Epithelial cell of prostate (primary cell): ENCODE results near the gene BTBD10.

ENCODE experiments used
- DNase-seq: peaks from one replicate; pipeline ENCODE4 v3.0.0-alpha.2; 2011; ENCODE audit warnings: low read depth, low spot score
- H3K27ac ChIP-seq: fragments of 450-650 bp; 2 replicates; pipeline ENCODE4 v1.5.1; 2017; ENCODE audit warnings: mild to moderate bottlenecking

The BTBD10 gene

DNA sequence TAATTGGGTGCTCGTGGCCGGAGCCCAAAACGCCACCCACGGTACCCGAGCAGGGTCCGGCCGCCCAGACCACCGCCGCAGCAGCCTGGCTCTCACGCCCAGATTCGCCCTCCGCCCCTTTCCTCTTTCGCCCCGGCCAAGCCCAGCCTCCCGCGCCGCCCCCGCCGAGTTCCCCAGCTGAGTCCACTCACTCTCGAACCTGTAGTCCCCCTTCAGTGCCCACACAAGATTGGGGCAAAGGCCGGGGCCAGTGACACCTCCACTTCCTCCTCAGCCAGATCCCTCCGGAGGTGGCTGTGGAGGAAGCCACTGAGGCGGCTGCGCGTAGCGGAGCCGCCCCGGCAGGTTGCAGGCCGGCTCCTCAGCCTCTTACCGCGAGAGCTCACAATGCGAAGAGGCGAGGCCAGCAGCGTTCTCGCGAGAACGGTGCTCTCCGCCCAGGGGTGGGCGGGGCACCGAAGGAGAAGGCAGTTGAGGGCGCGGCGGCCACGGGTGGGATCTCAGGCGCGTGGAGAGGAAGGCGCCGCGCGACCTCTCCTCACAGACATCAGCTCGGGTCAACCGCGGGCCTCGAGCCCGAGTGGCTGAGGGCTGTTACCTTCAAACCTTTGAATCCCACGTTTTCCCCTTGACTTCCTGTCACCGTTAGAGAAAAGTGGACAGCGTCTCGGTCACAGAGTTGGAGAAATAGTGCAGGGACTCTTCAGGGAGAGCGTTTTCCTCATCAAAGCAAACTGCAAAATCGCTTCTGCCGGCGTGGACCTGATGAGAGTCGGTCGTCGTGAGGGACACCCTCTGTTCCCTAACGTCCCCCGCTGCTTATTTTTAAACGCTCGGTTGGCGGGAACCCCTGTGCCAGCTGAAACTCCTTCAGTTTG lies at the start of gene BTBD10:
TSS of gene BTBD10 (minus strand) at position 322 of the 878 bp plus-strand sequence. CDS start 18,098 bp downstream, outside the sequence.
- DNase-seq = peak; percentile 72
- H3K27ac ChIP-seq = peak within 1 kb of the TSS; percentile 96

DNA sequence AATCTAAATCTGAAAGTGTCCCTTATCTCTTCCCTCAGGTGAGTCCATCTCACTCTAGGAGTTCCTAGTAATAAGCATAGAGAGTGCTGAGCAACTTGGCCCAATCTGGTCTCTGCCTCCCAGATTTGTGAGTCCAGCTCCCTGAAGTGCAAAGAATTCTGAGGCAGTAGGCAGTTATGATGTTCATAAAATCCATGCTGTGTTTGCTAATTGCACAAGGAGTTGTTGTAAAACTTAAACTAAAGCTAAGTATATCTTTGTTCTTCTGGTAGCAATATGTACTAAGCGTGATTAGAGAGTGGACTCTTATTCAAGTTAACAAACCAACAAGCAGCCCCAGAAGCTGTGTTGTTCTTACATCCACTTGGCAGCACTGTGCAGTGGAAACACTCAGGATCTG lies 40.4 kb upstream of the BTBD10 start:
- H3K27ac ChIP-seq = no peak overlapping the region
- DNase-seq = no peak

DNA sequence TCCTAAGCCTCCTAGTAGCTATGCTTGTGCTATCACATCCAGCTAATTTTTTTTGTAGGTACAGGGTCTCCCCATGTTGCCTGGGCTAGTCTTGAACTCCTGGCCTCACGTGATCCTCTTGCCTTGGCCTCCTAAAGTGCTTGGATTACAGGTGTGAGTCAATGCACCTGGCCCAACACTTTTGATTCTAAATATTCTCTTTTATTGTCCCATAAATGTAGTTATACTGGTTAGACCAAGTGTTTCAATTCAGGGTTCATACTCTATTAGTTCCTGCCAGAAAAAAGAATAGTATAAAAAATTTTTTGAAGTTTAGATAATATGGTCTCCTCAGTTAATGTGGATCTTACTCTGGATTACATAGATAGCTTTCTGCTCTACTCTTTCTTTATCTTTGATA lies 39.5 kb upstream of the BTBD10 start:
- no peak overlapping the region for H3K27ac ChIP-seq
- DNase-seq = no peak

DNA sequence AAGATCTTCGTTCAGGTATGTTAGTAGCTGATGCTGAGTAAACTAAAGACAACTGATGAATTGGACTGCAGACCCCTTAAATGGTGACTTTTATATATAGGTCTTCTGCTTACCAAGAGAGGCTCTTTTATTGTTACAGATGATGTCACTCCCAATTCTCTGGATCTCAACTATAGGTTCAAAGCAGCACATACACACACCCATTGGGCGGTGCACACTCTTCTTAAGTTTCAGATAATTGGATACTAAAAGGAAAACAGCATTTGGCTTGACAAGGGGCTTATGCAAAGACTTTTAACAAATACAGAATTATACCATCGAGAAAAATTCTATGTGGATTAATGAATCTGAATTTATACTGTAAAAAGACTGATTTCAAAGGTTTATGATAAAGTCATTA lies 32.9 kb upstream of the BTBD10 start, which contains the start of gene PTH:
TSS of gene PTH (minus strand) at position 69 of the 400 bp plus-strand sequence. CDS start 3,142 bp downstream, outside the sequence.
- no peak within 1 kb of the TSS for H3K27ac ChIP-seq
- DNase-seq = no peak

DNA sequence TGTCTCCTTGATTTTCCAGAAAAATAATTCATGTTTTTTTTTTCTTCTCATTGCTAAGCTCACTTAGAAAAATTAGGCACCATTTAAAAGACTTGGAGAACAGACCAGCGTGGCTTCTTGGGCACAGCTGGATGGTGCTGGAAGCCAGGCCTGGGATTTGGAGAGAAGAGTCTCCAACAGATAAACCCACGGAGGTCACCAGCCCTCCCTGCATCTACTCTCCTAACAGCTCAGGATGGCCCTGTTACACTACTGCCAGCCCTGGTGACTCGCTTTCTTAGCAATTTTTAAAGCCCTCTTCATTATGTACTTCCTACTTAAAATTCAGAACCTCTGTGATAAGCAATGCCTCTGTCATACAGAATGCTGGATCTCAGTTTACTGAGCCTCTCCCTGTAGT lies 31.0 kb upstream of the BTBD10 start:
- no peak for DNase-seq
- H3K27ac ChIP-seq = no peak overlapping the region

DNA sequence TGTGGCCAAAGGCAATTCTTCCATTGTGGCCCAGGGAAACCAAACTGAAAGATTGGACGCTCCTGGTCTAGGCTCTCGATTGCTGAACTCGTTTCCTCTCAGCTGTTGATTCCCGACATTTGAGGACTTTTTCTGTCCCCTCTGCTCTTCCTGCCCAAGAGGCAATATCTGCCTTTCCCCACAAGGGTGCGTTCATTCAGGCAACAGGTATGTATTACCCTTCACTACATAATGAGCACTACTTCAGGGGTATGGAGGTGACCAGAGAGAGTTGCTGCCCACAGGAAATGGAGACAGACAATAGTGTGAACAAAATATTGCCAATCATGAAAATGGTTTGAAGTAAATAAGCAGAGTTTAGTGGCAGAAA lies 24.6 kb upstream of the BTBD10 start:
- DNase-seq = no peak
- H3K27ac ChIP-seq = no peak overlapping the region

DNA sequence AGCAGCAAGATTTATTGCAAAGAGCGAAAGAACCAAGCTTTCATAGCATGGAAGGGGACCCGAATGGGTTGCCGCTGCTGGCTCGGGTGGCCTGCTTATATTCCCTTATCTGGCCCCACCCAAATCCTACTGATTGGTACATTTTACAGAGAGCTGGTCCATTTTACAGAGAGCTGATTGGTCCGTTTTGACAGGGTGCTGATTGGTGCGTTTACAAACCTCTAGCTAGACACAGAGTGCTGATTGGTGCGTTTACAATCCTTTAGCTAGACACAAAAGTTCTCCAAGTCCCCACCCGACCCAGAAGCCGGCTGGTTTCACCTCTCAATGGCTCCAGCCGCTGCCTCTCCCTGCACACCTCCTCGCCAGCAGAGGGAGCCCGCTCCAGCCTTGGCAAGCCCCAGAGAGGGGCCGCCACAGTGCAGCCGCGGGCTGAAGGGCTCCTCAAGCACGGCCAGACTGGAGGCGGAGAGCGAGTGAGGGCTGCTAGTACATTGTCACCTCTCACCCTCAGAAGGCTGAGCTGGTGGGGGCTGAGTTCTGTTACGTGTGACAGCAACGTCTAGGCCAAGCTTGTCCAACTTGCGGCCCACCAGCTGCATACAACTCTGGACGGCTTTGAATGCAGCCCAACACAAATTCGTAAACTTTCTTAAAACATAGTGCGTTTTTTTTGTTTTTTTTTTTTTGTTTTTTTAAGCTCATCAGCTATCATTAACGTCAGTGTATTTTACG lies 24.1 kb upstream of the BTBD10 start:
- no peak for DNase-seq
- no peak overlapping the region for H3K27ac ChIP-seq

DNA sequence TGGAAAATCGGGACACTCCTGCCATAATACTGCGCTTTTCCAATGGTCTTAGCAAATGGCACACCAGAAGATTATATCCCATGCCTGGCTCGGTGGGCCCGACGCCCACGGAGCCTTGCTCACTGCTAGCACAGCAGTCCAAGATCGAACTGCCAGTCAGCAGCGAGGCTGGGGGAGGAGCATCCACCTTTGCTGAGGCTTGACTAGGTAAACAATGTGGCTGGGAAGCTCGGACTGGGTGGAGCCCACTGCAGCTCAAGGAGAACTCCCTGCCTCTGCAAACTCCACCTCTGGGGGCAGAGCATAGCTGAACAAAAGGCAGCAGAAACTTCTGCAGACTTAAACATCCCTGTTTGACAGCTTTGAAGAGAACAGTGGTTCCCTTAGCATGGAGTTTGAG lies 17.2 kb upstream of the BTBD10 start:
- no peak overlapping the region for H3K27ac ChIP-seq
- DNase-seq = no peak

DNA sequence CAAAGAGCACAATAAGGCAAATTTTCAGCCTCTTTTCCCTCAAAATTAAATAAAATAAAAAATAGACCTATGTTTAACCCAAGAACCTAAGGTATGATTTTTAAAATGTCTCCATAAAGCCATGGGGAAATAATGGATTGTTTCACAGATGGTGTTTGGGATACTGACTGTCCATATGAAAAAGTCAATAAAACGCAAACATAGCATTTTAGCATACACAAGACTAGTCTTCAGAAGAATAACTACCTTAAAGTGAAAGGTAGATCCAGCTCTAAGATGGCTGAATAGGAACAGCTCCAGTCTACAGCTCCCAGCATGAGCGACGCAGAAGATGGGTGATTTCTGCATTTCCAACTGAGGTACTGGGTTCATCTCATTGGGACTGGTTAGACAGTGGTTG lies 16.7 kb upstream of the BTBD10 start:
- no peak for DNase-seq
- no peak overlapping the region for H3K27ac ChIP-seq

DNA sequence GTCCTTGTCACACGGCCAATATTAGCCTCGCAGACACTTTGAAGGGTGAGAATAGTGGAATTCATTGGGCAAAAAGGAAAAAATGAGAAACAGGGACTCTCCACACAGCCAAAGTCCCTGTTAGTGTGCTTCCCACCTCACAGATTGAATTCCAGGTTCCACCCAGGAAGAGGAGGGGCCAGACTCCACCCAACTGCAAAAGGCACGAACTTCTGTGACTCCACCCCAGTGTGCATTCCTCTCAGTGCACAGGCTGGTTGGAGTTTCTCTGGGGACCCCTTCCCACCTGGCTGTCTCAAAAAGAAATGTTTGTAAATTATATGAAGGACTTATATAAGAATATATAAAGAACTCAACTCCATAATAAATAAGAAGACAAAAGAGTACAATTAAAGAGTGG lies 12.1 kb upstream of the BTBD10 start:
- DNase-seq = no peak
- H3K27ac ChIP-seq = no peak overlapping the region

DNA sequence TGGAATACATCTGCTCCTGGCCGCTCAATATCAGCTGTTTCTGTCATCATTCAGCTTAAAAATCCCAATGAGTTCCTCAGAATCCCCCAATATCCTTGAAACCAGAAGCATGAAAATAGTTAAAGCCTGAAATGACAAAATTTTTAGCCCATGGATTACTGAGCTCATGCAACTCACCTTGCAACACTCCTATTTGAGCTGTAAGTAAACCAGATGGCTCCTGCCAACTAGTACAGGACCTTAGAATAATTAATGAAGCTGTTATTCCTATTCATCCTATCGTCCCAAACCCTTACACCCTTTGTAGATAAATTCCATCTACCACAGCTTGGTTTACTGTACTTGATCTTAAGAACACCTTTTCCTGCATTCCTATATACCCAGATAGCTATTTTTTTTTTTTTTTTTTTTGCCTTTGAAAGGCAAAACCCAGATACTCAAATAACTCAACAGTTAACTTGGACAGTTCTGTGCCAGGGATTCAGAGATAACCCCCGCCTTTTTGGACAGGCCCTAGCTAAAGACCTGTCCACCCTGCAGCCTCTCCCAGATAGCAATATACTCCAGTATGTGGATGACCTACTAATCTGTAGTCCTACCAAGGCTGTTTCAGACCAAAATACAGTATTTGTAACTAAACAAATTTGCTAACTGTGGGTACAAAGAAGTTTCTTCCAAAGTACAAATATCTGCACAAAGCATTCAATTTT lies 10.1 kb upstream of the BTBD10 start:
- H3K27ac ChIP-seq = no peak overlapping the region
- DNase-seq = no peak

DNA sequence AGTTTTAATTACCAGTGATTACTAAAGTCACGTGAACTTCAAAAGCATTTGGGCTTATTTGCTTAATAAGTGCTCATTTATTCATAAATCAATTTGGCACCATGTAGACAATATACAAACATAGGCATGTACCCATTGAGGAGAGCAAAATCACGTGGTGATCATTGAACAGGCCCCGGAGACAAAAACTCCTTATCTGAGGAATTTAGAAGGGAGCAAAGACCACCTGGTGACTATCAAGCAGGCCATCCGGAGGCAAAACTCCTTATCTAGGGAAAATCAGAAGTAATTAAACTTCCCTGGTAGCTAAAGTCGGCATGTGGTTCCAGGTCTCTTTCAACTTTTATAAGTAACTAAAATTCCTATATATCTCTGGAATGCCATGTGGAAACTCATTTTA lies 5.7 kb upstream of the BTBD10 start:
- no peak for DNase-seq

DNA sequence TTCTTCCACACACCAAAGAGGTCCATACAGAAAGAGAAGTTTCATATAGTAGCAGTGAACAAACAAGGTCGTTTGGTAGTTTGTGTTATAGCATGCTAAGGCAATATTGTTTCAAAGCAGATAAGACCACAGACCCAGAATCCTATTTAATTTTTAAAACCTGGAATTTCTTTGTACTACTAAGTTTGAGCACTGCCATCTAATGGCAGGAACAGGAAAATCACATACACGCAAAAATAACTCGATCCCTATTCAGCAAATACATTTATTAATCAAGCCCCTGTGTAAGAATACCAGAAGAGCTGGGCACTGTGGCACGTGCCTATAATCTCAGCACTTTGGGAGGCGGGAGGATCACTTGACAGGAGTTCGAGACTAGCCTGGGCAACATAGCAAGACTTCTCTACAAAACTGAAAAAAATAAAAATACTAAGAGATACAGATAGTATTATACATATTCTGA lies 2.9 kb upstream of the BTBD10 start:
- H3K27ac ChIP-seq = no peak overlapping the region
- DNase-seq = no peak

More for the DNA sequence above, 5.7 kb upstream of the BTBD10 start:
- no peak overlapping the region for H3K27ac ChIP-seq

DNA sequence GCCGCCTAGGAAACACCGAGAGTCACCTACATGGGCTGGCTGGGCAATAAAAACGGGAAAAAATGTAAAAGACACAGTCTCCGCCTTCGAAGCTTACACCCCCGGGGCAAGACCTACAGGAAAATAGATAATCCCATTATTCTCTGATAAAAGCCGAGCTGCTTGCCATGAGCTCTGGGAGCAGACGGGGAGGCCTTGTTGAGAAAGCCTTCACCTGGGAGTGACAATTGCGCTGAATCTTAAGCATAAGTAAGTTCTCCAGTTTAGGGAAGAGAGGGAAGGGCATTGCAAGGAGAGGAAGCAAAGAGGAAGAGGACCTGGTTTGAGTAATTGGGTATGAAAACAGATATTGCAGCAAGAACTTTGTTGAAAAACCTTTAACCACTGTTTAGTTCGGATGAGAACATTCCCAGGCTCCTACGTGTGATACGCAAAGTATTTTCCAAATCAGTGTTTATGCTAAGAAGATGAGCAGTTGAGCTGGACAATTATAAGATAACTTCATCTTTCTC lies 813 bp upstream of the BTBD10 start:
- no peak for DNase-seq
- peak overlapping the region; percentile 96 for H3K27ac ChIP-seq

DNA sequence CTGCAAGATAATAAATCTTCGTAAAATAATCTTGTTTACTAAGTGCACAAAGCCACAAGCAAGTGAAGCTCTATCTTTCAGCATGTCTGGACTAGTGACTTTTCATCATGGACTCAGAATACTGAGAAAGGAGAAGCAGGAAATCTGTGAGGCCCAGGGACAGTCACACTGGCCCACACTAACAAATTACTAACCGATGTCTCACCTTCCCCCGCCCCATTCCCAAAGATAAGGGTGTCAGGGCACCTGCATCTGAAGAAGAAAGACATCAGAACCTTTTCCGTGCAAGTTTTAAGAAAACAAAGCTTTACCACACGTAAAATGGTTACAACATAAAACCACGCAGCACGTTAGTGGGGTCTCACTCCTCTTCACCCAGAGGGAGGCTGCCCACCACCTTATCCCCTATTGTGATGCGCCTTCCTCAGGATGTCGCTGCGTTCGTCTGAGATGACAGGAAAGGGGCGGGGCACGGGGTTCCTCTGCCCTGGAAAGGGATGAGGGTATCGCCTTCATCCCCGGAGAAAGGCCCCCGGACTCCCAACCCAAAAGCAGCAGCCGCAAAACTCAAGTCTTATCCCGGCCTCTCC lies 616 bp downstream of the BTBD10 start:
- peak overlapping the region; percentile 96 for H3K27ac ChIP-seq
- peak; percentile 55 for DNase-seq

DNA sequence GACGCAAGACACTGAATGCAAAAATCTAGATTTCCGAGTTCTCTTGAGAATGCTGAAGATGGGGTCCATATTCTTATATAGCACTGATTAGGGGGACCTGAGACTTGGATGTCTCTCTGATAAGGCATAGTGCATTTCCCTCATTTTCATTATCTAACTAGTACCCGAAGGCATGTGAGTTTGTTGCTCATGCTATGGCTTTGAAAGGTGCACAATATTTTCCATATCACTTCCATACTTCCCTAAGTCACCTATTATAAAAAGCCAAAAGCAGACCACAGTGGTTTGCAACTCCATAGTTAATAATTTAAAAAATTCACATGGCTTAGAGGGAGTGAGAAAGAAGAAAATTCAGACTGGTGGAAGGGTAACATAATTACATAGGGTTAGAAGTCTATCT lies 1.7 kb downstream of the BTBD10 start:
- DNase-seq = no peak
- peak overlapping the region; percentile 96 for H3K27ac ChIP-seq

DNA sequence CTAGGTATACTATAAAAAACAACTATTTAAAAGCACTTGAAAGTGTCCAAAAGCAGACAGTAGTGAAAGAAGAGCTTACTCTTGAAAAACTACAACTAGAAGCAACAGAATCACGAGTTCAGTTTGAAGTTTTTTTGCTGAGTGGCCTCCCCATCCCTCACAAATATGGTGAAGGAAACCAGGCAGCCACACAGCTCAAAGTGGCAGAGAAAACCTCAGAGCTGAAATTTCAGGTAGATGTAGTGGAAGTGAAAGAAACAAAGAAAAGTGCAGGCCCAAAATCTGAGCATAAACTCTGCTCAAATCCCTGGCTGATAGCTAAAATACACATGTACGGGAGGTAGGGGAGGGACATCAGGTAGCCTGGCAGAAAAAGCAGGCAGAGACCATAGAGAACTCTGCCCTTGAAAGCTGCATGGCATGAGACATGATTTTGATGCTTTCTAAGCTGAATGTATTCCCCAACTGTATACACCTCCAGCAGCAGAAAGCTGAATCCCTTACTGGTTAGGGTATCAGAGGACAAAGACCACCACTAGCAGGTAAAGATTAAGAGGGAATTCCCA lies 12.1 kb downstream of the BTBD10 start:
- no peak for DNase-seq
- H3K27ac ChIP-seq = no peak overlapping the region

DNA sequence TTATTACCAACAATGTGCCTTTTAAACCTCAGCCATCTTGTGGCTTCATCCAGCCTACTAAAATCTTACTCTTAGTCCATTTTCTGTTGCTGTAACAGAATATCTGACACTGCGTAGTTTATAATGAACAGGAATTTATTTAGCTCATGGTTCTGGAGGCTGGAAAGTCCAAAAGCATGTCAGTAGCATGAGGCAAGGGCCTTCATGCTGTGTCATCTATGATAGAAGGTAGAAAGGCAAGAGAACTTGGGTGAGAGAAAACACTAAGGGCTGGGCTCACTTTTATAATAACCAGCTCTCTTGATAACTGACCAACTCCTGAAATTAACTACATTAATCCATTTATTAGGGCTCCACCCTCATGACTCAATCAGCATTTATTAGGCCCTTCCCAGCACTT lies 13.5 kb downstream of the BTBD10 start:
- DNase-seq = no peak
- peak overlapping the region; percentile 1 for H3K27ac ChIP-seq

DNA sequence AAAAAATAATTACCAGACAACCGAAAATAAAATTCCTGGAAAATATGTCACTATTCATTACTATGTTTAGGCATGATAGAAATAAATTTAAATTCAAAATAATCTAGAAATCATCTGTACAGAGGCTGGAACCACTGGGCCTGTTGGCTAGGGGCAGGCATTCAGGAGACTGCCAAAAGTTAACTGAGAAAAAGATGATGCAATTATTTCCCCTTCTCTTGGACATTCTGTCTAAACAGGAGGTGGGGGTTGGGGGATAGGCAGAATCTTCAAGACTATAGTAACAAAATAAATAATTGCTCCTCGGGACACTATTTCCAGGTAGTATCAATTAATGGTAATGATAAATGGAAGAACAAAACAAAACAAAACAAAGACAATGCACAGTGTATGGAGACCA lies 14.1 kb downstream of the BTBD10 start:
- H3K27ac ChIP-seq = peak overlapping the region; percentile 1
- no peak for DNase-seq

DNA sequence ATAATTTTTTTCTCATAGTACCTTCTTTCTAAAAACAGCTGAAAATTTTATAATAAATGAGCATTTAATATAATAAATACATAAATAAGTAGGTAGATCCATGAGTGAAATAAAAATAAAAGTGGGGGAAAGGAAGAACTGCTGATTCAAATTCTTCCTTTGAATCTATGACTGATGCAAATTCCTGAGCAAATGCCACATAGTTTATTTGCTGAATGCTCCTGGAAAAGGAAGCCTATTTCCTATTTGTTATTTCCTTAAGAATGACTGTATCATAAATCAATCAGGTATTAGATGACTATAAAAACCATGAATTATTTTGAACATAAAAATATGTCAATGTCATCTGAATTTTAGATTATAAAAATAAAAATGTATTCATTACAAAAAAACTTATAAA lies 16.6 kb downstream of the BTBD10 start:
- peak overlapping the region; percentile 10 for H3K27ac ChIP-seq
- DNase-seq = no peak
